Endothelial cell of umbilical vein (primary cell): Measurements from ENCODE around the gene C4orf17. TPM values are rescaled to one million over a fixed set of nuclear protein-coding genes. Genes with fewer than 3 reads are reported as not detected.

Source experiments
- BruUV-seq: library from RNA; stranded (reverse); fragments of 400-500 nt; replicated peaks from 2 replicates; lab custom pipeline; 2021; lab: Mats Ljungman, UMichigan
- CTCF ChIA-PET: fragments of 300-600, 350-600 bp; sonication (Branson Sonifier 250); formaldehyde crosslinking; loops from one replicate; lab custom pipeline; 2021; ENCODE audit warnings: antibody characterized with exemption, inconsistent platforms; lab: Charles Lee
- POLR2A ChIA-PET: fragments of 300-600, 350-600 bp; sonication (Branson Sonifier 250); formaldehyde crosslinking; loops from one replicate; lab custom pipeline; 2021; ENCODE audit warnings: antibody characterized with exemption, inconsistent platforms; lab: Charles Lee
- DNase-seq: peaks from one replicate; pipeline ENCODE4 v3.0.0-alpha.2; 2011; ENCODE audit warnings: low read depth, low spot score
- FAIRE-seq: peaks from 2 replicates; lab custom pipeline; 2011; peaks lifted over from hg19 to GRCh38; lab: Jason Lieb, UNC
- H2AFZ ChIP-seq: 2 replicates; pipeline ENCODE4 v1.6.0; 2012; ENCODE audit warnings: low read depth, low read length, control low read depth, inconsistent platforms
- H3K27ac ChIP-seq: 2 replicates; pipeline ENCODE4 v1.5.1; 2011; ENCODE audit warnings: low read depth, mild to moderate bottlenecking, control low read depth, low read length, moderate library complexity; ENCODE audit not compliant: insufficient read depth
- H3K27me3 ChIP-seq, 2 experiments: 2 replicates each; pipeline versions ENCODE4 v1.6.0 to v1.6.1; 2011; ENCODE audit warnings: low read length in 2 of 2, mixed read lengths in 1 of 2; ENCODE audit not compliant: control insufficient read depth in 2 of 2, insufficient read depth in 2 of 2
- H3K36me3 ChIP-seq, 2 experiments: 2 replicates in 1 of 2; 3 replicates in 1 of 2; pipeline ENCODE4 v1.5.1; 2011; ENCODE audit warnings: low read length in 2 of 2, mild to moderate bottlenecking in 1 of 2, moderate library complexity in 1 of 2; ENCODE audit not compliant: control insufficient read depth in 2 of 2, insufficient read depth in 2 of 2; ENCODE audit errors: extremely low read depth in 1 of 2
- H3K4me1 ChIP-seq: 3 replicates; pipeline ENCODE4 v1.5.1; 2011; ENCODE audit warnings: mild to moderate bottlenecking, low read length; ENCODE audit not compliant: control insufficient read depth, insufficient read depth; ENCODE audit errors: extremely low read depth
- H3K4me2 ChIP-seq: 2 replicates; pipeline ENCODE4 v1.6.1; 2011; ENCODE audit warnings: low read length, control low read depth, mixed read lengths; ENCODE audit not compliant: insufficient read depth
- H3K4me3 ChIP-seq, 3 experiments: fragments of 200-600 bp in 1 of 3; sonication (generic), shearing (Covaris generic) in 1 of 3; replicated peaks in 1 of 3; 2 replicates each; pipeline ENCODE4 v1.5.1; 2011 to 2016; ENCODE audit warnings: control low read depth in 3 of 3, low read length in 3 of 3, mild to moderate bottlenecking in 2 of 3, inconsistent platforms in 1 of 3, low read depth in 1 of 3, moderate library complexity in 1 of 3; ENCODE audit not compliant: insufficient read depth in 1 of 3
- H3K79me2 ChIP-seq: 2 replicates; pipeline ENCODE4 v1.6.0; 2012; ENCODE audit warnings: low read length, inconsistent platforms; ENCODE audit not compliant: control insufficient read depth, insufficient read depth
- H3K9ac ChIP-seq: replicated peaks from 2 replicates; pipeline ENCODE3; 2011; ENCODE audit warnings: low read length, control low read depth; ENCODE audit not compliant: insufficient read depth; ENCODE audit errors: extremely low read depth
- H3K9me1 ChIP-seq: replicated peaks from 3 replicates; pipeline ENCODE4 v1.6.0; 2011; ENCODE audit warnings: mild to moderate bottlenecking, low read length; ENCODE audit not compliant: control insufficient read depth, insufficient read depth; ENCODE audit errors: extremely low read depth
- H3K9me3 ChIP-seq: replicated peaks from 2 replicates; pipeline ENCODE4 v1.5.1; 2012; ENCODE audit warnings: low read length, inconsistent platforms; ENCODE audit not compliant: control insufficient read depth, insufficient read depth
- H4K20me1 ChIP-seq: replicated peaks from 2 replicates; pipeline ENCODE3; 2011; ENCODE audit warnings: mild to moderate bottlenecking, low read length; ENCODE audit not compliant: control insufficient read depth, insufficient read depth; ENCODE audit errors: extremely low read depth
- CTCF ChIP-seq, 2 donors: IDR thresholded peaks; 1 replicate in 1 of 2; 2 replicates in 1 of 2; pipeline ENCODE4 v1.5.1; 2011; ENCODE audit warnings: low read length in 2 of 2, mild to moderate bottlenecking in 2 of 2, moderate library complexity in 2 of 2, control low read depth in 1 of 2, inconsistent platforms in 1 of 2, low read depth in 1 of 2; ENCODE audit not compliant: insufficient read depth in 1 of 2; ENCODE audit errors: extremely low read depth in 1 of 2
- EZH2 ChIP-seq: IDR thresholded peaks from 2 replicates; pipeline ENCODE4 v1.6.1; 2012; ENCODE audit warnings: borderline replicate concordance, low read depth, mild to moderate bottlenecking, moderate library complexity, low read length, inconsistent platforms; ENCODE audit not compliant: severe bottlenecking
- FOS ChIP-seq: IDR thresholded peaks from 2 replicates; pipeline ENCODE4 v1.6.1; 2011; ENCODE audit warnings: mild to moderate bottlenecking, low read length, moderate library complexity, borderline replicate concordance; ENCODE audit not compliant: insufficient read depth
- GATA2 ChIP-seq: IDR thresholded peaks from 2 replicates; pipeline ENCODE4 v1.7.0; 2011; ENCODE audit warnings: low read depth, mild to moderate bottlenecking, moderate library complexity, mixed read lengths, low read length; ENCODE audit not compliant: insufficient read length, insufficient read depth
- JUN ChIP-seq: IDR thresholded peaks from 2 replicates; pipeline ENCODE4 v1.6.1; 2011; ENCODE audit warnings: borderline replicate concordance, low read depth; ENCODE audit not compliant: insufficient read length, insufficient read depth
- MAX ChIP-seq: IDR thresholded peaks from 2 replicates; pipeline ENCODE4 v1.6.1; 2011; ENCODE audit not compliant: insufficient read depth, insufficient read length
- MYC ChIP-seq: IDR thresholded peaks from one replicate; pipeline ENCODE4 v1.6.1; 2011; ENCODE audit warnings: mild to moderate bottlenecking, low read depth, low read length
- POLR2A ChIP-seq: IDR thresholded peaks from 2 replicates; pipeline ENCODE4 v1.6.1; 2012; ENCODE audit warnings: low read depth, mild to moderate bottlenecking, control low read depth, low read length
- POLR2AphosphoS5 ChIP-seq: IDR thresholded peaks from 2 replicates; pipeline ENCODE4 v1.6.1; 2012; ENCODE audit warnings: low read depth, mild to moderate bottlenecking, control low read depth, low read length, moderate library complexity; ENCODE audit not compliant: insufficient read depth
- dilution Hi-C: fragments of 300-500 bp; cut with MboI; formaldehyde crosslinking; loops from one replicate; pipeline ENCODE4 v1.15.0; 2019; ENCODE audit warnings: low sequenced_read_pairs; ENCODE audit not compliant: extremely low pct_ligation_motif_present
- intact Hi-C: fragments of 100-400 bp; cut with micrococcal nuclease; formaldehyde crosslinking; loops from one replicate; pipeline ENCODE4 v1.10.0; 2022
- polyA plus RNA-seq, 4 experiments: library from polyadenylated mRNA; depleted of rRNA in 3 of 4; stranded (reverse) in 3 of 4; unstranded in 1 of 4; fragments of >200 nt; gene quantifications; 2 replicates each; pipeline versions ENCODE4 v1.2.1 to v1.2.3, GENCODE V29; 2011 to 2012; ENCODE audit warnings: missing spikeins in 1 of 4
- total RNA-seq: library from RNA; stranded (reverse); gene quantifications from 2 replicates; pipeline ENCODE4 v1.2.3, GENCODE V29; 2021

C4orf17 gene
- total and polyA plus RNA-seq, 2 donors (not counting 3 experiments of a cell fraction or from before 2014, with no cell fraction given) = not detected

GRCh38 chr4:99536271-99536670 is 25.4 kb downstream of the C4orf17 start:
- no peak overlapping the region for H3K27ac ChIP-seq

More at GRCh38 chr4:99536271-99536670, 25.4 kb downstream of the C4orf17 start:
- dilution Hi-C loops = no loop called here
- intact Hi-C loops = no loop called here
- no peaks in the 10 kb centered on the region for H3K9me1 ChIP-seq
- H4K20me1 ChIP-seq = no peaks in the 10 kb centered on the region
- peaks cover 2 to 3% of the 10 kb centered on the region in 2 experiments for H3K27me3 ChIP-seq
- no peaks in the 10 kb centered on the region for H3K79me2 ChIP-seq
- no peaks in the 10 kb centered on the region for H3K4me1 ChIP-seq
- DNase-seq (no peak), FAIRE-seq (no peak)
- H3K9ac ChIP-seq = no peak overlapping the region
- no peaks in the 10 kb centered on the region for H3K9me3 ChIP-seq
- H2AFZ ChIP-seq = no peak overlapping the region
- TF ChIP-seq POLR2AphosphoS5 = no peak
- TF ChIP-seq MYC = no peak
- no peak for TF ChIP-seq GATA2
- TF ChIP-seq CTCF (IDR thresholded peaks at IDR 0.05; ENCODE audit: extremely low read depth in 1 of 2, insufficient read depth in 1 of 2, low read depth in 1 of 2, low read length in 2 of 2) = no peak
- TF ChIP-seq FOS = no peak
- no peak for TF ChIP-seq EZH2
- TF ChIP-seq POLR2A = no peak
- TF ChIP-seq MAX = no peak
- TF ChIP-seq JUN = no peak
- no peaks in the 10 kb centered on the region for H3K36me3 ChIP-seq
- CTCF ChIA-PET = no interaction called here
- POLR2A ChIA-PET = no interaction called here
- no peak overlapping the region for H3K4me2 ChIP-seq
- no TSS peak for BruUV-seq
- H3K4me3 ChIP-seq = no peak overlapping the region
